Measurements from ENCODE around the gene LEF1.

Gene LEF1

DNA sequence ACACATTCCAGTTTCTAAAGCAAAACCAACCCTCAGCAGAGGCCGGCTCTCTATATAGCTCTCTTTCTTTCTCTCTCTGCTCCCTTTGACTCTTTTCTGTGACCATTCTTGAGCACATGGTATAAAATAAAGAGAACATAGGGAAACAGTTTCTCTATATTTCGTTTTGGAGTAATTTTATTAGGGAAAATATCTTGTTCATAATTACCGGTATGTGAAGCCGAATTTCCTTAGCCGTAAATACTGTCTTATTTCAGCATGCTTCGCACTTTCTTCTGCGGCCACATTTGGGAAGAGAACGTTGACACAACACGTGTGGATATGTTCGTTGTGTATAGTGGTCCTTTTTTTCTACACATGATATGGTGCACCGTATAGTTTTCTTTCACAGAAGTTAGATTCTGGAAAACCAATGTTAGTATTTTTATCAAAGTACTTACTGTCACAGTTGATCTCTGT, 4.9 kb upstream of the LEF1 start:
- peaks cover 58% of the 10 kb centered on the region for H3K27me3 ChIP-seq

GRCh38 chr4:108172753-108173598, 4.2 kb upstream of the LEF1 start:
- Histone ChIP-seq H3K4me1 (no peaks in the 10 kb centered on the region), H3K36me3 (no peaks in the 10 kb centered on the region), H3K9me3 (no peaks in the 10 kb centered on the region), H3K27me3 (peaks cover 64% of the 10 kb centered on the region), H3K4me3 (ENCODE audit: low read depth, low read length) (peak overlapping the region; percentile 63)
- peak; percentile 48 for DNase-seq
- TF ChIP-seq, protein P1, sequence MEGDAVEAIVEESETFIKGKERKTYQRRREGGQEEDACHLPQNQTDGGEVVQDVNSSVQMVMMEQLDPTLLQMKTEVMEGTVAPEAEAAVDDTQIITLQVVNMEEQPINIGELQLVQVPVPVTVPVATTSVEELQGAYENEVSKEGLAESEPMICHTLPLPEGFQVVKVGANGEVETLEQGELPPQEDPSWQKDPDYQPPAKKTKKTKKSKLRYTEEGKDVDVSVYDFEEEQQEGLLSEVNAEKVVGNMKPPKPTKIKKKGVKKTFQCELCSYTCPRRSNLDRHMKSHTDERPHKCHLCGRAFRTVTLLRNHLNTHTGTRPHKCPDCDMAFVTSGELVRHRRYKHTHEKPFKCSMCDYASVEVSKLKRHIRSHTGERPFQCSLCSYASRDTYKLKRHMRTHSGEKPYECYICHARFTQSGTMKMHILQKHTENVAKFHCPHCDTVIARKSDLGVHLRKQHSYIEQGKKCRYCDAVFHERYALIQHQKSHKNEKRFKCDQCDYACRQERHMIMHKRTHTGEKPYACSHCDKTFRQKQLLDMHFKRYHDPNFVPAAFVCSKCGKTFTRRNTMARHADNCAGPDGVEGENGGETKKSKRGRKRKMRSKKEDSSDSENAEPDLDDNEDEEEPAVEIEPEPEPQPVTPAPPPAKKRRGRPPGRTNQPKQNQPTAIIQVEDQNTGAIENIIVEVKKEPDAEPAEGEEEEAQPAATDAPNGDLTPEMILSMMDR (IDR thresholded peaks at IDR 0.05; ENCODE audit: low read depth, low read length), result no peak

More for the DNA sequence above, 4.9 kb upstream of the LEF1 start:
- Histone ChIP-seq H3K4me3 (ENCODE audit: low read depth, low read length) (peak overlapping the region; percentile 63), H3K4me1 (no peaks in the 10 kb centered on the region), H3K9me3 (no peaks in the 10 kb centered on the region), H3K36me3 (no peaks in the 10 kb centered on the region)
- TF ChIP-seq, protein P1 (IDR thresholded peaks at IDR 0.05; ENCODE audit: low read depth, low read length), result no peak
- no peak for DNase-seq

- Histone ChIP-seq H3K4me3 (ENCODE audit: low read depth, low read length) (peak overlapping the region; percentile 63), H3K9me3 (no peaks in the 10 kb centered on the region), H3K27me3 (peaks cover 71% of the 10 kb centered on the region), H3K36me3 (no peaks in the 10 kb centered on the region), H3K4me1 (no peaks in the 10 kb centered on the region)
- TF ChIP-seq, protein P1 (IDR thresholded peaks at IDR 0.05; ENCODE audit: low read depth, low read length), result no peak
- peak; percentile 61 for DNase-seq
Measured at GRCh38 chr4:108172231-108172752, 3.6 kb upstream of the LEF1 start.

- peaks cover 78% of the 10 kb centered on the region for H3K27me3 ChIP-seq
- peak; percentile 13 for DNase-seq
- no peaks in the 10 kb centered on the region for H3K9me3 ChIP-seq
- H3K4me3 ChIP-seq (ENCODE audit: low read depth, low read length), result no peak overlapping the region
- TF ChIP-seq, protein P1 (IDR thresholded peaks at IDR 0.05; ENCODE audit: low read depth, low read length), result no peak
- no peaks in the 10 kb centered on the region for H3K36me3 ChIP-seq
- H3K4me1 ChIP-seq, result no peaks in the 10 kb centered on the region
Measured at GRCh38 chr4:108171339-108172230, 2.9 kb upstream of the LEF1 start.

DNA sequence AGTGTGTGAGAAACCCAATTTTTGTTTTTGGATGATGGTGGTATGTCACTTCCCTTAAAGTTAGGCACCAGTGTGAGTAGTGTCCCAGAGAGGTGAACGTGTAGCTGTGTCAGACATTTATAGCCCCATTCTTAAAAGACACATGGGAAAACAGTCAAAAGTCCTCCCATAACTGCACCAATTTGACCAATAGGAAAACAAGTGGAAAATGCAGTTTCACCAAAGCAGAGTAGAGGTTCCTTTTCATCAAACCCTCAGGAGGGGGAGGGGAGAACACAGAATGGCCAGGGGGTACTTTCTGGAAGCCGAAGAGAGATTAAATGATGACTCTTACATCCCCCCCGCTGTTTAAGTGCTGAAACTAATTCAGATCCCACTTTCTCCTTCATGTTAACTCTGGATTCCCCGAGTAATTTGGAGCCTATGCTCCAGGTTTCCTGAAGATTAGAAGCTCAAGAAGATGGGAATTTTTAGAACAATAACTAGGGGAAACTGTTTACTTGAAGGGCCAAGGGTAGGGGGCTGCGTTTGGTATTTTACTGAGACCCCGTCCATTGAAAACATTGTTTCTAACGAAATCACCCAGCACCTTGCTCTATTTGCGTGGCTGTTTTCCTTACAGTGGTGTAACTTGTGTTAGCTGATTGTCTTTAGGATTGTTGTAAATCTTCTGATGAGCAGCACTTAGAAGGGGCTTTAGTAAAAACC, 2.1 kb upstream of the LEF1 start:
- TF ChIP-seq, protein P1 (IDR thresholded peaks at IDR 0.05; ENCODE audit: low read depth, low read length), result no peak
- no peaks in the 10 kb centered on the region for H3K36me3 ChIP-seq
- H3K9me3 ChIP-seq, result no peaks in the 10 kb centered on the region
- no peaks in the 10 kb centered on the region for H3K4me1 ChIP-seq
- DNase-seq, result no peak
- H3K27me3 ChIP-seq, result peaks cover 86% of the 10 kb centered on the region
- no peak overlapping the region for H3K4me3 ChIP-seq (ENCODE audit: low read depth, low read length)

All from BE2C (cell line).